GM13977 (cell line): Measurements from ENCODE around the gene MRPL4.
A peak's percentile ranks its signal among the peaks of the same experiment; 100 is the strongest.

Experiments
- DNase-seq: peaks from one replicate; pipeline ENCODE4 v3.0.0; 2012; ENCODE audit warnings: low spot score
- CTCF ChIP-seq: IDR thresholded peaks from 2 replicates; pipeline ENCODE4 v1.5.1; 2012; ENCODE audit warnings: mild to moderate bottlenecking, control low read depth; ENCODE audit not compliant: insufficient read depth; ENCODE audit errors: extremely low read depth, missing control alignments
- in situ Hi-C: fragments of 300-500 bp; cut with MboI; formaldehyde crosslinking; loops from one replicate; pipeline ENCODE4 v1.12.0; 2022; ENCODE audit warnings: low sequenced_read_pairs, low pct_unique_long_range_greater_than_20kb, mixed read lengths, inconsistent platforms; ENCODE audit not compliant: unreplicated experiment

Gene MRPL4

GRCh38 chr19:10223488-10224213, 28.4 kb upstream of the MRPL4 start:
- DNase-seq: peak; percentile 3
- in situ Hi-C loops: no loop called here
- TF ChIP-seq CTCF: no peak

GRCh38 chr19:10224337-10224736, 27.7 kb upstream of the MRPL4 start:
- in situ Hi-C loops: no loop called here
- DNase-seq: peak; percentile 1
- no peak for TF ChIP-seq CTCF

GRCh38 chr19:10226021-10226375, 26.0 kb upstream of the MRPL4 start:
- peak; percentile 3 for DNase-seq
- in situ Hi-C loops: no loop called here
- no peak for TF ChIP-seq CTCF

- in situ Hi-C loops: no loop called here
- no peak for DNase-seq
- TF ChIP-seq CTCF: no peak
Observed at GRCh38 chr19:10226376-10227025, 25.5 kb upstream of the MRPL4 start.

GRCh38 chr19:10227026-10227971, 24.7 kb upstream of the MRPL4 start:
- in situ Hi-C loops: no loop called here
- DNase-seq: no peak
- TF ChIP-seq CTCF: no peak

- in situ Hi-C loops: no loop called here
- no peak for TF ChIP-seq CTCF
- no peak for DNase-seq
Observed at GRCh38 chr19:10228393-10228792, 23.6 kb upstream of the MRPL4 start.
